GM18526 (cell line): ENCODE results near the gene CERK.

Experiments used
- POLR2A ChIP-seq: IDR thresholded peaks from 3 replicates; pipeline ENCODE4 v1.6.1; 2011; ENCODE audit not compliant: insufficient read length; ENCODE audit errors: extremely low read depth

Gene CERK

DNA sequence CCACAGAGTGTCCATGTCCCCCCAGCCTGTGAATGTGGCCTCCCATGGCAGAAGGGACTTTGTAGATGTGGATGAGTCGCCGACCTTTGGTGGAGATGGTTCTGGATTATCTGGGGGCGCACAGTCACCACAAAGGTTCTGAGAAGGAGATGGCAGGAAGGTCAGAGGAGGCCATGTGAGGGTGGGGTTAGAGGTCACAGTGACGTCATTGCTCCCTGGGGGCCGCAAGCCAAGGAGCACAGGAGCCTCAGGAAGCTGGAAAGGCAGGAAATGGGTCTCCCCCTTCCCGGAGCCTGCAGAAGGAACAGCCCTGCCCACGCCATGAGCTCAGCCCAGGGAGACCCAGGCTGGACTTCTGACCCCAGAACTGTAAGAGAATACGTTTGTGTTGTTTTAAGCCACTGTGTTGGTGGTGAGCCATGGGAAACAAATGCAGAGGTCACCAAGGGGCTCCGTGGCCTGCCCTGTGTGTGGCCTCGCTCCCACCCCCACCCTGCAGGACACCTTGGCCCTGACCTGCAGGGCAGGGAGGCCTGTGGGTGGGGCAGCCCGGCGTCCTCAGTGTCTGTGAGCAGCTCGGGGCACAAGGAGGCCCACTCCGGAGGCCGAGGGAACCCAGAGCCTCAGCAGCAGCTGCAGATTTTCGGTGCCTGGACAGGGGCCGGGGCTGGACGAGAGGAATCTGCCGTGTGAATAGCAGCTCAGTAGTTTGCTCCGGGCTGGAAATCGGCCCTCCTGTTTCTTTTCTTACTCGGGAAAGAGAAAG lies 85.8 kb downstream of the CERK start:
- no peak for TF ChIP-seq POLR2A

DNA sequence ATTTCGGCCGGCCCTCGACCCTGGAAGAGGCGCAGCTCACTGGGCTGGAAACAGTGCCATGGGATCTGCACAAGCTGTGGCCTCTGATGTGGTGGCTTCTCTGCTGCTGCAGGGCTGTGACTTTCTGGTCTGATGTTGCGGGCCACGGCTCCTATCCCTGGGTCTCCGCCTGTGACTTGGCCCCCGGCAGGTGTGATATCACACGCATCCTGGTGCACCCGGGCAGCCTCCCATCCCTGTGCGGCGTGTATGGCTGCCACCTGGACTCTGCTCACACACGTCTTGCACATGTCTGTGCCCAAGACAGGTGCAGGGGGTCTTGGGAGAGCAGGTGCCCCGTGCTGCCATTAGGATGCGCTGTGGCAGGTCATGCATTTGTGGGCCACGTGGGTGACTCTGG lies 86.7 kb downstream of the CERK start:
- TF ChIP-seq POLR2A, result no peak

DNA sequence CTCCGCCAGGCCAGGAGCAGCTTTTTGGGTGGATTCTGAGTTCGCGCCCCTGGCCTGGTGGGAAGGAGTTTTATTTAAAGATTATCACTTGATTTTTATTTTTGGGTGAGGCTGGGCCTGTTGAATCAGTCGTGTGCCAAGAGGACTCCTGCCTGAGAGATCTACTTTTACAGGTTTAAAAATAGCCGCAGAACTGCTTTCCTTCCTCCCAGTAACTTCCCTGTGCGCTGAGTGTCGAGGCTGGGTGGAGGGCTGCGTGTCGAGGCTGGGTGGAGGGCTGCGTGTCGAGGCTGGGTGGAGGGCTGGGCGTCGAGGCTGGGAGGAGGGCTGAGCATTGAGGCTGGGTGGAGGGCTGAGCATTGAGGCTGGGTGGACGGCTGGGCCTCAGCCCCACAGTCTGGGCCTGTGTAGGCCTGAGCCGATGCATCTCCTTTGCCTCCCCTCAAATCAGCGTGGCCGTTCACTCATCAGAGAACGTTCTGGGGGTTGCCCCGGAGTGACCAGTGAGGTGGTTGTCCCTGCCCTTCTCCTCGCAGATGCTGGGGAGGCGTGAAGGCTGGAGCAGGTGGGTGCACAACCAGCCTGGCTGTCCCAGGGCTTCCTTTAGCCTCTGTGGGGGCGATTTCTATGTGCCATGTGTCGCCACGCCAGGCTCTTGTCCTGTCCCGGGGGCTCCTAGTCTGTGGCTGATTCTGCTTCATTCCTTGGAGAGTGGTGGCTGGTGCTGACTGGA lies 87.8 kb downstream of the CERK start:
- no peak for TF ChIP-seq POLR2A

DNA sequence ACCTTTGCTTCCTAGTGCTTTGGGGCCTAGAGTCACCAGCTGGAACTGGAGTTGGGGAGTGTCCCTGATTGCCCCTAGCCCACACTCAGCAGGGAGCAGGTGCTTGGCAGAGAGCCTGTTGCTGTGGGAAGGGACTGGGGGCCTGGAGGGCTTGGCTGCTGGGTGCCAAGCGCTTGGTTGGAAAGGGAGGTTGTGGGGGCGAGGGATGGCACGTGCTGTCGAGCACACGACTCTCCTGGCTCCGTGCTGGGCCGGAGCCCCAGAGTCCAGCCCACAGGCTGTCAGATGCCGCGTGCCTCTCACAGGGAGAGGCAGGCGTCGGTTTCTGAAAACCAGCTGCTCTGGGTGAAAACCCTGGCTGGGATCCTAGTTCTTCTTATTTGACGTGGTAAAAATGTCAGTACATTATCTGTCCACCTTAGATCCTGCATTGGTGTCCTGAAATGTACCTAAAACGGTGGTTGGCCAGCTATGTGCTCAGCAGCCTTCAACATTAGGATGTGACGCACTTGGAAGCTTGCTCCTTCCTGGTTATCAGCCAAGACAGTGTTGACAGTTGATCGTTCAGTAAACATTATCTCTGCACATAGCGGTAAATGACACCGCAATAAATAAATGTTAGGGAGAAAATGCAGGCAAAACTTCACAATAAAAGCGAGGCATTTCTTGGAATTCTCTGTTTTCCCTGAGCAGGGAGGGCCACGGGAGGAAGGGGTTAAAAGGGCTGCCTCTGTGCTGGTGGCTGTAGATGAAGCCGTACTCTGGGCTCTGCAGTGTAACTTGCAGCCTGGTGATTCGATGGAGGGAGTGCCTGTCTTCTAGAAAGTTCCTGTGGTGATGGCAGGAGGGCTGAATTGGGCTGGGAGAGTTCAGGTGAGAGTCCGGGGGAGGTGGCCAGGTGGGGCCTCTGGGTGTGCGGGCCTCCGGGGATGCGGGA lies 88.6 kb downstream of the CERK start:
- no peak for TF ChIP-seq POLR2A

DNA sequence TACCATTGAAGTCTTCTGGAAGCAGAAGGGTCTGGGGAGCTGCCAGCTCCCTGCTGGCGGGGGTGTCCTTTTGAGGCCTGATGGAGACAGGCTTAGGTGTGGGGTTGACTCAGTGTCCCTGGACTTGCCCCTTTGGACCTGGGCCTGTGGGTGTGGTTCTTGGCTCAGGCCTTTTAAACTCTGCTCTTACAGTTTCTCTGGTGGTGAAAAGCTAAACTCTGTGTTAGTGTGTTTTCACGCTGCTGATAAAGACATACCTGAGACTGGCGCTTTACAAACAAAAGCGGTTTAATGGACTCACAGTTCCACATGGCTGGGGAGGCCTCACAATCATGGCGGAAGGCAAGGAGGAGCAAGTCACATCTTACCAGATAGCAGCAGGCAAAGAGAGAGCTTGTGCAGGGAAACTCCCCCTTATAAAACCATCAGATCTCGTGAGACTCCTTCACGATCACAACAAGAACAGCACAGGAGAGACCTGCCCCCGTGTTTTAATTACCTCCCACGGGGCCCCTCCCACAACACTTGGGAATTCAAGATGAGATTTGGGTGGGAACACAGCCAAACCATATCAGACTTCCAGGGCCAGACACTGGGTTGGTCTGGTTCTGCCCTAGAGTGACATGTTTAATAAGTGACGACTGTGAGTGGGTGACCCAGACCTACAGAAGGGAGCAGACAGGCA lies 91.4 kb downstream of the CERK start:
- TF ChIP-seq POLR2A, result no peak

DNA sequence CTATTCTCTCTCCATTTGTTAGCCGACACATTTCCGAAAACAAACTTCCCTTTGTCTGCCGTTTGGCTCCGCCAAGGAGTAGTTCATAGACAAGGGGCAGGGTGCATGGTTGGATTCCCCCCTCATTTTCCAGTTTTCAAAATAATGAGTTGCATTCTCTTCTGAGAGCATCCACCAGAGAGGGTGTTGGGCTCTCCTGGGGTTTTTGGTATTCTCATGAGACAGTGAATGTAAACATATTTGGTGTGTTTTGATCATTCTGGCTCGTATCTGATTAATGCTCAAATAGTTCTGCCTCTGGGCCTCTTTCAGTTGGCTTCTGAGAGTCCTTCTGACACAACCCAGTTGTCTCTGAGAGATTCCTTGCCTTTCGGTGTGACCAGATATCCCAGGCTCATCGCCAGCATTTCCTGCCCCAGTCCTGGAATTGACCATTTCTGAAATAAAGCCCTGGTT lies 96.2 kb downstream of the CERK start:
- no peak for TF ChIP-seq POLR2A

DNA sequence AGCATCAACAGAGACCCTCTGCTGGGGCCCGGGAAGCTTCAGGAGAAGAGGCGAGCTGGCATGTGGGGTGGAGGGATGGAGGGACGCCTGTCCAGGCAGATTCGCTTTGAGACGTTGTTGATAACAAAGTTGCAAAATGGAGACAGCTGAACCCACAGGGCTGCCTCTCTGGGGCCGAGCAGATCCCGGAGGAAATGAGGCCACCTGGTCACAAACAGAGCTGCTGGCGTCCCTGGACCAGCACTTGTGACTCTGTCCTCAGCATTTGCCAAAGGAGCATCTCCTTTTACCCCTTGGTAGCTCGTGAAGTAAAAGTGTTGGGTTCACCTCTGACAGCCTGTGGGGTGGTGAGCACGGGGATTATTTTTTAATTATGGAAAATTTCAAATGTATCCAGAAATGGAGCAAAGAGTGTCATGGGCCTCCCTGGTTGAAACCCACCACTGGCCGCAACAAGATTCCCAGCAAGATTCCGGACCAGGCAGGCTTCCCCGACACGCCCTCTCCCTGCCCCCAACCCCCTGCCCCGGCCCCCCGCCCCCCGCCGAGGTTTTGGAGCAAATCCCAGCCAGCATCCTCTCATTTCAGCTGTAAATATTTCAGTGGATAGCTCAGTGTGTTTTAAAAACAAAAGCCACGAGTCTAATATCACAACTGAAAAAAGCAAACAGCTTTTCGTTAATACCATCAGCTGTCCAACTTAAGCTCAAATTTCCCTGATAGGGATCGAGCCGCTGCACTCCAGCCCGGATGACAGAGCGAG lies 97.6 kb downstream of the CERK start:
- TF ChIP-seq POLR2A, result no peak

DNA sequence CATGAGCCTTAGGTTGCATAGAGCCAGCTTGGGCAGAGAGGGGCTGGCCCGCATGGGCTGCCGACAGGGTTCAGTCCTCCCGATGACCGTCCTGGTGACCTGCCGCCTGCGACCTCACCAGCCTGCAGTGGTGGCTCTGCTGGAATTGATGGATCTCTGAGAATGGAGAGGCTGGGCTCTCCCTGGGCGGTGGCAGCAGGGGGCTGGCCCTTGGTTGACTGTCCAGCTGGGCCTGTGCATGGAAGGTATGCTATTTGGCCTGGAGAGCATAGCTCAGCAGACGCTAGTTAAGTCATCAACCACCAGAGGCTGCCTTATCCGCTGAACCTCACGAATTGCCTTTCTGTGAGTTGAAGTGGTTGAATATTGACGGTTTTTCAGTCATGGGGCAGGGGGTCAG lies 98.2 kb downstream of the CERK start:
- TF ChIP-seq POLR2A, result no peak

DNA sequence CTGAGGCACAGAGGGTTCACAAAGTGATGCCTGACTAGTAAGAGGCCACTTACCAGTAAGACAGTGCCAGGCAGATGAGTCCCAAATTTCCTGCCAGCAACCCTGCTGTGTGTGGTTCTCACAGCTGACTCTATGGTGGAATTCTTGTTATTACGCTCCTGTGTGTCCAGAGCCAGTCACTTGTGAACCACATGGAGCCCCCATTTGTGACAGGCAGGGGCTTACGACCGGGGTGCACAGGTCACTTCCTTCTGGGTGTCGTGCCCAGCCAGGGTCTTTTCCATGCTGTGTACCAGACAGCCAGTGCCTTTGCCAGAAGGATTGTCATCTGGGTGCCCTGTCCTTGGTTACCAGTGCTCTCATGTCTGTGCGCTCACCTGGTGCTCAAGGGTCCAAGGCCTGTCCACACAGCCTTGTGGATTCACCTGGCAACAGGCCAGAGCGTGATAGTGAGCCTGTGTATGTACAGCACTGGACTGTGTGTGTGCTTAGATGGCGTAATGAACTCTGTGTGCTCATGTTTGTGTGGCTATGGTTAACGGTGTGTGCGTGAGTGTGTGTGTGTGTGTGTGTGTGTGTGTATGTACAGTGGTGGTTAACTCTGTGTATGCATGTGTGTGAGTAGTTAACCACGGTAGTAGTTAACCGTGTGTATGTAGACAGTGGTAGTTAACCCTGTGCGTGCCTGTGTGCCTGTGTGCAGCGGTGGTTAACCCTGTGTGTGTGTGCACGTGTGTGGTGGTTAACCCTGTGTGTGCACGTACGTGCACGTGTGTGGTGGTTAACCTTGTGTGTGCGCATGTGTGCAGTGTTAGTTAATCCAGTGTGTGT lies 99.2 kb downstream of the CERK start:
- no peak for TF ChIP-seq POLR2A

DNA sequence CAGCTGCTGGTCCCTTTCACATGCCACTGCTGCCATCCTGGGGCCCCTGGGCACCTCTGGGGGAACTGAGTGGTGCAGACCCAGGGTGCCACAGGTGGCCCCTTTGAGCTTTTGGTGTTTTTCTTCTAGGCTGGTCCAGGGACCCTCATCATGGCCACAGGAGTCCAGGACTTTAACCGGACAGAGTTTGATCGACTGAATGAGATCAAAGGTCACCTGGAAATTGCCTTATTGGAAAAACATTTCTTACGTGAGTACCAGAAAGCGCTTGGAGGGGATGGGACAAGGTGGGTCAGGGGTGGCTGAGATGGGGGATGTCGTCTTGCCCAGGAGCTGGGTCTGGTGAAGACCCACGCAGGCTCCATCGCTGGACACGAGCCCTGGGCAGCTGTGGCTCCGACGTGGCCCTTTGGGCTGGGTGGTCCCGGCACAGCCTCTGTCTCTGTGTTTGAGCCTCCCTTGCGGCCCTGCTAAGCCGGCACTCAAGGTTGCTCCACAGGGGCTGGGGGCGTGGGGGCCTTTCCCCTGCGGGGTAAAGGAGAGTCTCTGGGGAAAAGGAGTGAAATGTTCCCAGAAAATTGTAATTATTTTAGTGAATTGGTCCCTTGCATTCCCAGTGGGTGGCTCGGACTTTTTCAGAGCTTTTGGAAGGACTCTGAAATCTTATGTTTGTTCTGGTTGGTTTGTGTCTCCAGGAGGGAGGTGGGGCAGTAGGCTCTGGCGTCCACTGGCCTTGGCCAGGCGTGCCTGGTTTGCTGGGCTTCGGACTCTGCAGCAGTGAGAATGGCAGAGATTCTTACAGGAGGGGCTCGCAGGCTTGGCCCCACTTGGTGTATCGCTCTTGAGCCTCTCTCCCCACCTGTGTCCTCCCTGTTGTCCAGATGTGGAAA lies 100.1 kb downstream of the CERK start:
- no peak for TF ChIP-seq POLR2A

DNA sequence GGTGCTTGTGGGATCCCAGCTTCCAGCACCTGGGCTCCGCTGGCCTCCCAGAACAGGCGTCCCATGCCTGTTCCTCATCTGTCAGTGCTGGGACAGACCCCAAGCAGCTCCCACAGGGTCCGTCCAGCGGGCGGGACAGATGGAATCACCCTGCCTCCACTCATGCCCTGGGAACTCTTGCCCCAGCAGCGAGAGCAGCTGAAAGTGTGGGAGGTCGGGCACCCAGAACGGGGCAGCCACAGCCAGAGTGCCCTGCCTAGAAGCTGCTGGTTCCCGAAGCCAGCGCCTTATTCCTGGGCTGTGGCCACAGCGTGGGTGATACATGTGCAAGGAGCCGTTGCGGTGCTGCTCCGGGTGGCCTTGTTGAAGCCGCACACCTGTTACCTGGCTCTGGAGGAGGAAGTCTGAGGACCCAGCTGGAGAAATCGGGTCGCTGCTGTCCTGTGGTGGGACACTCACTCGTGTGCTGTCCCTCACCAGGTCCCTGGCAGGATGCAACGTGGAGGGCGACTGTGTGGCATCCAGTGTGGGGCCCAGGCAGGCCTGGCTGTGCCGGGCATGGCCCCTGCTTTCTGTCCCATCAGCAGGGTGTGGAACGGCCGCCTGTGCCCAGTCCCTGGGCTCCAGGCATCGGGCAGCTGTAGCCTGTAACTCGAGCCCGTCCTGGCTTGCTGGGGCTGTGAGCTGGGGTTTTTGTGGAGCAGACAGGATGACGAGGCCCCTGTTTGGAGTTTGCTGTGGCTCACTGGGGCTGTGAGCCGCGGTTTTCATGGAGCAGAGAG lies 101.6 kb downstream of the CERK start:
- TF ChIP-seq POLR2A, result no peak

DNA sequence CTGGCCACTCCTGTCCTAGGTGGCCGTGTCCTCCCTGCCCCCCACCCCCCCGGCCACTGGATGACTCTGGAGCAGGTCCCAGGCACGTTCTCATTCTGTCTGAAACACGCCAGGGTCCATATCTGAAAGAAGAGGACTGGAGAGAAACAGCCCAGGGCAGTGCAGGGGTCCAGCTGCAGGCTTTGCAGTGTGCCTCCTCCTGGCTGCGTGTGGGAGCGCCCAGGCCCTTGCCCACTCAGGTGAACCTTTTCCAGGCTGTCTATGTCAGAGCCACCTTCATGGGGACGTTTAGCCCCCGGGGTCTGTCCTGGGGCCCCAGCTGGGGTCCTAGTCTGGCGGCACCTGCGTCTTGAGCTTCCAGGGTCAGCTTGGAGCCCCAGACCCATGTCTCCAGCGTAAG lies 102.3 kb downstream of the CERK start:
- TF ChIP-seq POLR2A, result no peak
